HG02852 (cell line): ENCODE results near the gene CYP4F11.
"Not testable (repeated sequence)": the region's sequence is repeated elsewhere in the genome, so short reads cannot be mapped to it uniquely, and the experiment has no call there.

Experiments used
- ATAC-seq: cut with Tn5 transposase; IDR thresholded peaks from one replicate; pipeline ENCODE4 v1.9.1; 2021; ENCODE audit warnings: mild to moderate bottlenecking, moderate library complexity; ENCODE audit not compliant: unreplicated experiment

The CYP4F11 gene

GRCh38 chr19:15934332-15935078 is at the start of gene CYP4F11:
Gene CYP4F11, minus strand, starts transcription at chr19:15934529. Its CDS starts 121 bp downstream, at chr19:15934408.
- ATAC-seq: no peak

- ATAC-seq: no peak
Observed at GRCh38 chr19:15979293-15979692, 45.0 kb upstream of the CYP4F11 start.

- no peak for ATAC-seq
Observed at GRCh38 chr19:15977690-15978089, 43.4 kb upstream of the CYP4F11 start.

- ATAC-seq: no peak
Observed at GRCh38 chr19:15976836-15977689, 42.7 kb upstream of the CYP4F11 start.

GRCh38 chr19:15974856-15975255 is 40.5 kb upstream of the CYP4F11 start:
- ATAC-seq: no peak

GRCh38 chr19:15972043-15972442 is 37.7 kb upstream of the CYP4F11 start:
- ATAC-seq: not testable (repeated sequence)

GRCh38 chr19:15971224-15971780 is 37.0 kb upstream of the CYP4F11 start:
- ATAC-seq: no peak

GRCh38 chr19:15964231-15964630 is 29.9 kb upstream of the CYP4F11 start:
- no peak for ATAC-seq

- ATAC-seq: no peak
Observed at GRCh38 chr19:15962319-15962718, 28.0 kb upstream of the CYP4F11 start.

- ATAC-seq: no peak
Observed at GRCh38 chr19:15954820-15955219, 20.5 kb upstream of the CYP4F11 start.

- no peak for ATAC-seq
Observed at GRCh38 chr19:15948223-15949058, 14.1 kb upstream of the CYP4F11 start, which contains the start of gene OR10H4. Gene OR10H4, plus strand, starts transcription at chr19:15949008. Its CDS starts 0 bp downstream, at chr19:15949008.

GRCh38 chr19:15945301-15945700 is 11.0 kb upstream of the CYP4F11 start:
- no peak for ATAC-seq

GRCh38 chr19:15944401-15944800 is 10.1 kb upstream of the CYP4F11 start:
- ATAC-seq: no peak

- ATAC-seq: no peak
Observed at GRCh38 chr19:15937771-15938170, 3.4 kb upstream of the CYP4F11 start.

GRCh38 chr19:15936950-15937349 is 2.6 kb upstream of the CYP4F11 start:
- ATAC-seq: no peak

- ATAC-seq: no peak
Observed at GRCh38 chr19:15936173-15936572, 1.8 kb upstream of the CYP4F11 start.

- no peak for ATAC-seq
Observed at GRCh38 chr19:15935167-15935702, 906 bp upstream of the CYP4F11 start.

- not testable (repeated sequence) for ATAC-seq
Observed at GRCh38 chr19:15933761-15934331, 483 bp downstream of the CYP4F11 start.

- ATAC-seq: no peak
Observed at GRCh38 chr19:15928321-15928720, 6.0 kb downstream of the CYP4F11 start.

- ATAC-seq: no peak
Observed at GRCh38 chr19:15926484-15926883, 7.8 kb downstream of the CYP4F11 start.
